ENCODE measurements around the gene PTGES.
"Not testable (repeated sequence)": the region's sequence is repeated elsewhere in the genome, so short reads cannot be mapped to it uniquely, and the experiment has no call there.

PTGES gene, protein sequence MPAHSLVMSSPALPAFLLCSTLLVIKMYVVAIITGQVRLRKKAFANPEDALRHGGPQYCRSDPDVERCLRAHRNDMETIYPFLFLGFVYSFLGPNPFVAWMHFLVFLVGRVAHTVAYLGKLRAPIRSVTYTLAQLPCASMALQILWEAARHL

GRCh38 chr9:129752900-129753729 is at the start of gene PTGES:
PTGES (minus strand) TSS chr9:129753042; CDS start chr9:129753012, 30 bp downstream.
- no peak for DNase-seq

DNA sequence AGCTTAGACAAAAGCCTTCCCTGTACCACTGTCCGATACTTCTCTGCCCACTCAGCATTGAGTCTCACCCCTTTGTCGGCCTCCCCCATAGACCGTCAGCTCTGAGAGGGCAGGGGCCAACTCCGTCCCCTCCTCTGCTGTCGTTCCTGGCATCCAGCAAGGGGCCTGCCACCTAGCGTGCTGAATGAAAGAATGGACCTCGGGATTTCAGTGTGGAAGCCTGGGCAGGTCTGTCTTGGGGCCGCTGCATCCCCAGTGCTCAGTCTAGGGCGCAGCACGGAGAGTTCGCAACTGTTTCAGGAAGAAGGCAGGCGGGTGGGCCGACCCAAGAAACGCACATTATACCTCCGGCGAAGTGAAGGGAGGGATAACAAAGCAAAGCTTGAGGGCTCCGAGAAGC is 48.7 kb upstream of the PTGES start:
- no peak for DNase-seq

DNA sequence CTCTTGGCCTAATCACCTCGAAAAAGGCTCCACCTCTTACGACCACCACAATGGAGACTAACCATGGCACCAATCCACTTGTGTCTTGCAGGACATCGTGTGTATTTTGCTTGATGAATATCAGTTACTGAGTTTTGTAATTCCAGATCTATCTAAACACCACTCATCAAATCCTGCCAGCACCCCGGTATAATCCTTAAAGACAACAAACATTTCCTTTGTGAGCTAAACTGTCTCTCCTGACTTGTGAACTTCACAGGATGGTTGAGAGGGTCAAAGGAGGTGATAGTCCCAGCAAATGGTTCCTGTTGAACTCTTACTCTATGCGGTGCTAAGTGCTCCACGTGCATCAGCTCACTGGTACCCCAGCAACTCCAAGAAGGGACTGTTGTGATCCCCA is 46.1 kb upstream of the PTGES start:
- no peak for DNase-seq

DNA sequence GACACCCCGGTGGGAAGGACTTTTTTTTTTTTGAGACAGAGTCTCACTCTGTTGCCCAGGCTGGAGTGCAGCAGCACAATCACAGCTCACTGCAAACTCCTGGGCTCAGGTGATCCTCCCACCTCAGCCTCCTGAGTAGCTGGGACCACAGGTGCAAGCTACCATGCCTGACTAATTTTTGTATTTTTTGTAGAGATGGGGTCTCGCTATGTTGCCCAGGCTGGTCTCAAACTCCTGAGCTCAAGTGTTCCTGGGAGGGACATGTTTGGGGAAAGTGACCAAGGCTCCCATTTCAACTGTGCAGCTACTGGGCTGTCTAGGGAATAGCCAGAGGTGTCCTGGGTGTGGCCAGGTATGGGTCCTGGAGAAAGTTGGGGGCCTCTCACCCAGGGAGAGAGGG is 43.2 kb upstream of the PTGES start:
- not testable (repeated sequence) for DNase-seq

DNA sequence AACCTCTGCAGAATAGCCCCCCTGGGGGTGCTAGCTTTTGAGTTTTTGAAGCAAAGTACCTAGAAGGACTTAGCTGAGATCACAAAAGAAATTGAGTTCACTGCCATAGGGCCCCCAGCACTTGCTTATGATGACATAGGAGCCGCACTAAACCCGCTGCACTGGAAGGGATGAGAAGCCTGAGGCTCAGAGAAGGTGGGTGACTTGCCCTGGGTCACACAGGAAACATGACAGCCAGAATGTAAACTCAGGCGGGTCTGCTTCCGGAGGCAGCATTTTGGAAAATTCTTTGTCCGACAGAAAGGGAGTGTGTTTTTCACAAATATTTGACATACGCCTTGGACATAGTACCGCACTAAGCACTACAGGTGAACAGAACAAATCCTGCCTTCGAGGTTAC is 41.7 kb upstream of the PTGES start:
- no peak for DNase-seq

DNA sequence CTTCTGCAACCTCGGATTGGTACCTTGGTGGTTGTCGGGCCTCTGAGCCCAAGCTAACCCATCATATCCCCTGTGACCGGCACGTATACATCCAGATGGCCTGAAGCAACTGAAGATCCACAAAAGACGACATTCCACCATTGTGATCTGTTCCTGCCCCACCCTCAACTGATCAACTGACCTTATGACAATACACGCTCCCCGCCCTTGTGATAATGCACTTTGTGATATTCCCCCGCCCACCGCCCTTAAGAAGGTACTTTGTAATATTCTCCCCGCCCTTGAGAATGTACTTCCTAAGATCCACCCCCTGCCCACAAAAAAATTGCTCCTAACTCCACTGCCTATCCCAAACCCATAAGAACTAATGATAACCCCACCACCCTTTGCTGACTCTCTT is 33.6 kb upstream of the PTGES start:
- no peak for DNase-seq

DNA sequence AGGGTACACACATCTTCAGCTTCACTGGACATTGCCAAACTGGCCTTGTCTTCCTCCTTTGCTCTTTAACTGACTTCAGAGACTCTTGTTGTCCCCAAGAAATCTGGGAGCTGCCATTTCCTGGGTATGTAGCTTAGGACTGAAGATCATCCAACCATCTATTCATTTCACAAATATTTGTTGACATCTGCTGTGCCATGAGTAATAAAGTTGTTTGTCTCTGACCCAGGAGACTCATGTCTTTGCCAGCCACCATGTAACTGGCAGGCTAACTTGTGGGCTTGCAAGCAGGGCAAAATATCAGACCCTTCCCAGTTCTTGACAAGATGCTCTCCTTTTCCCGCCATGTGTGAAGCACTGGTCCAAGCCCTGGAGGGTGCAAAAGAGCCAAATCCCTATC is 33.0 kb upstream of the PTGES start:
- DNase-seq, result no peak

- DNase-seq, result not testable (repeated sequence)
These were observed 32.1 kb upstream of the PTGES start for GRCh38 chr9:129784970-129785369.

DNA sequence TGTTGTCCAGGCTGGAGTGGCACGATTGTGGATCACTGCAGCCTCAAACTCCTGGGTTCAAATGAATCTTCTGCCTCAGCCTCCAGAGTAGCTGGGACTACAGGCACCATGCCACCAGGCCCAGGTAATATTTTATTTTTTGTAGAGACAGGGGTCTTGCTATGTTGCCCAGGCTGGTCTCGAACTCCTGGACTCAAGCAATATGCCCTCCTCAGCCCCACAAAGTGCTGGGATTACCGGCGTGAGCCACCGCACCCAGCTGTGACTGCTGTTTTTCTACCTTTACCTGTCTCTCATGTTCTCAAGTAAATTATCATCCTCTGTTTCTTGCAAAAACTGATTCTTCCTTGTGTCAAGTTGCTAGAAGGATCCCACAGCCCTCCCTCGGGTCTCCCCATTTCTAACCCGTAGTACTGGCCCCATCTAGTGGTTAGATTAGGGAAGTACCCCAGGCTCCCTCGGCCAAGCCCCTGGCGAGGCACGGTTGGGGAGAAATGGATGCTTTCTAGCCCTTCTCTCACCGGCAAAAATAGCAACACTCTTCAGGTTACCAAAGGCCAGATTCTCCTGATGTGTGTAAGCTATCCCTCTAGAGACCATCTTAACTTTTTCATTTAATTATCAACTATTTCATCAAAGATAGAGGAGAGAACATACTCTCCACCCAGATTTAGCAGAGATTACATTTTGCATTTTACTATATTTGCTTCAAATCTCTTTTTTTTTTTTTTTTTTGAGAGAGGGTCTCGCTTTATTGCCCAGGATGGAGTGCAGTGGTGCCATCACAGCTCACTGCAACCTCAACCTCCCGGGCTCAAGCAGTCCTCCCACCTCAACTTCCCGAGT is 30.9 kb upstream of the PTGES start:
- no peak for DNase-seq

- DNase-seq, result no peak
These were observed 29.1 kb upstream of the PTGES start for GRCh38 chr9:129781981-129782380.

GRCh38 chr9:129781131-129781530 is 28.3 kb upstream of the PTGES start:
- no peak for DNase-seq

DNA sequence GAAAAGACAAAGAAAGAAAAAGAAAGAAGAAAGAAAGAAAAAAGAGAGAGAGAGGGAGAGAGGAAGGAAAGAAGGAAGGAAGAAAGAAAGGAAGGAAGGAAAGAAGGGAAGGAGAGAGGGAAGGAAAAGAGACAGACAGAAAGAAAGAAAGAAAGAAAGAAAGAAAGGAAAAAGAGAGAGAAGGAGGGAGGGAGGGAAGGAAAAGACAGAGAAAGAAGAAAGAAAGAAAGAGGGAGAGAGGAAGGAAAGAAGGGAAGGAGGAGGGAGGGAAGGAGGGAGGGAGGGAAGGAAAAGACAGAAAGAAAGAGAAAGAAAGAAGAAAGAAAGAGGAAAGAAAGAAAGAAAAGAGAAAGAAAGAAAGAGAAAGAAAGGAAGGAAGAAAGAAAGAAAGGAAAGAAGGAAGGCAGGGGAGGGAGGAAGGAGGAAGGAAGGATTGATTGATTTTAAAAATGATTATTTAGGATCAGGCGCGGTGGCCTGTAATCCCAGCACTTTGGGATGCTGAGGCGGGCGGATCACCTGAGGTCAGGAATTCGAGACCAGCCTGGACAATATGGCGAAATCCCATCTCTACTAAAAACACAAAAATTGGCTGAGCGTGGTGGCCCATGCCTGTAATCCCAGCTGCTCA is 26.8 kb upstream of the PTGES start:
- no peak for DNase-seq

DNA sequence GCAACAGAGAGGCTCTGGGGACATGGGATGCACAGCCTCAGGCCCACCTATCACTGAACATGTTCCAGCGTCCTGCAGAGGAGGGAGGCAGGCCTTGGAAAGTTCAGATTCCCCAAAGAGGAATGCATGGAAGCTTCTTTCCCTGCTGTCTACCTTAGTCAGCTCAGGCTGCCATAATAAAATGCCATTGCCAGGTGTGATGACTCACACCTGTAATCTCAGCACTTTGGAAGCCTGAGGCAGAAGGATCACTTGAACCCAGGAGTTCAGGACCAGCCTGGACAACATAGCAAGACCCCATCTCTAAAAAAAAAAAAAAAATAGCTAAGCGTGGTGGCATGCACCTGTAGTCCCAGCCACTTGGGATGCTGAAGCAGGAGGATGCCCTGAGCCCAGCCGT is 25.6 kb upstream of the PTGES start:
- DNase-seq, result no peak

- no peak for DNase-seq
These were observed 24.9 kb upstream of the PTGES start for GRCh38 chr9:129777769-129778130.

GRCh38 chr9:129776938-129777768 is 24.3 kb upstream of the PTGES start:
- no peak for DNase-seq

- DNase-seq, result no peak
These were observed 23.7 kb upstream of the PTGES start for GRCh38 chr9:129776566-129776937.

GRCh38 chr9:129776096-129776495 is 23.3 kb upstream of the PTGES start:
- not testable (repeated sequence) for DNase-seq

DNA sequence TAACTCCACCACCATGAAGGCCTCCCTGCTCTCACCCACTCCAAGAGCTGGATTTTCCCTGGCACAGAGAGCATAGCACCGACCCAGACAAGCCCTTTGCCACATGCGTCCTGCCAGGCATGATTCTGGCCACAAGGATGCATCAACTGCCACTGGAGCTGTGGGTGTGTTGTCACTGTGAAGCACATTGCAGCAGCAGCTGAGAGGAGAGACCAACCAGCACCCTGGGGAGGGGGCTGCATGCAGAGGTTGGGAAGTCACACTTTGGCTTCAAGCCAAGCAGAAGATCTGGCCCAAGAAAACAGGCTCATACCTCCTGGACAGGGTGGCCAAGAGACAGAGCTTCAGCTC is 22.6 kb upstream of the PTGES start:
- DNase-seq, result no peak

- no peak for DNase-seq
These were observed 22.1 kb upstream of the PTGES start for GRCh38 chr9:129774791-129775447.

DNA sequence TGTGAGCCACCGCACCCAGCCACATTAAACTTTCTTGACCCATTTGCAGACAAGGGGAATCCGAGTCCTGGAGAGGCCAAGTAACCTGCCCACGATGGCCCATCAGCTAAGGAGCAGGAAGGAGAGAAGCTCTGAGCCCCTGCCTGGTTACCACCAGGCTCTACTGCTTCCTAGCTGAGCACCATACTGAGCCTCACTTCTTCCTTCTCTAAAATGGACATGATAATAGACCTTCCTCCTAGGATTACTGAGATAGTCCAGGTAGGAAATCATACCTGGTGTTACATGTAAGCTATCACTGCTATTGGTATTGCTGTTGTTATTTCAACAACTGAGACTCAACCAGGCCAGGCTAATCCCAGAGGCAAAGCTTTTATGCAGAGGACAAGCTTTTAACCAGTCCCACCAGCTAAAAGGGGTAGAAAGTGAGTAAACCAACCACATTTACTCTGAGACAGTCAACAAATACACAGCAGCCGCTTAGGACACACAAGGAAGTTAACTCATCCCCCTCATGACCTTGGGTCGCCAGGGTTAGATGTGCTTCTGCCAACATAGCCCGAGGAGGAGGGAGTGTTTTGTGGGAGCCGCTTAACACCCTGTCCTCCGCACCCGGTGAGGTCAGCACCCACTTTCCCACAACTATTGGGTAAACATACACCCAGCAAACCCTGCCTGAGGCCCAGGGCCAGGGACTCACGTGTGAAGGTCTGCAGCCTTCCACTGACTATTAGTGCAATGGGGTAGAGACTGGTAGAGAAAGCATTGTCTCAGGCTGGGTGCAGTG is 20.6 kb upstream of the PTGES start:
- DNase-seq, result no peak

DNA sequence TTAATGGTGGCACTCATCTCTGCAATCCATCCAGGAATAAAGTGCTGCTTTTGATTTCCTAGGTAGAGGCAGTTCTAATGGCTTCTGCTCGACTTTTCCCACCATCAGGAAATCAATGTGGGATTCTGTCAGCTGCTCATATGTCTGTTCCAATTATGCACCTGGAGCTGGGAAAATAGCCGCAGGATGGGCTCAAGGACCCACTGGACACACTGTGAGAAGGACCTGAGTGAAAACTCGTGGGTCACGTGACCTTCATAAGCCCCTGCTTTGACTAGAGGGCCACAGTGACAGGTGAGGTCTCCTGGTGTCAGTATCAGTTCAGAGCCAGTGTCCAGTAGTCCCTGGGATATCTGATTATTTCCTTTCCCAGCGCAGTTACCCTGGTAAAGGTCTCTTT is 17.9 kb upstream of the PTGES start:
- no peak for DNase-seq

Measured in NCI-H187 treated with DMSO at 0.1 percent for 48 hours (cell line).